Measurements from ENCODE around the gene MADCAM1.

MADCAM1 gene

GRCh38 chr19:512547-513365 lies 16.5 kb downstream of the MADCAM1 start:
- DNase-seq: no peak

GRCh38 chr19:513368-514165 lies 17.3 kb downstream of the MADCAM1 start:
- no peak for DNase-seq

GRCh38 chr19:514166-514663 lies 17.9 kb downstream of the MADCAM1 start:
- no peak for DNase-seq

- DNase-seq: no peak
Measured at GRCh38 chr19:517721-518597, 21.7 kb downstream of the MADCAM1 start.

- DNase-seq: no peak
Measured at GRCh38 chr19:518598-519231, 22.4 kb downstream of the MADCAM1 start.

GRCh38 chr19:519449-519865 lies 23.2 kb downstream of the MADCAM1 start:
- DNase-seq: no peak

GRCh38 chr19:522726-523125 lies 26.4 kb downstream of the MADCAM1 start:
- DNase-seq: no peak

- no peak for DNase-seq
Measured at GRCh38 chr19:524062-524674, 27.9 kb downstream of the MADCAM1 start.

- no peak for DNase-seq
Measured at GRCh38 chr19:525029-525428, 28.7 kb downstream of the MADCAM1 start.

- DNase-seq: no peak
Measured at GRCh38 chr19:525857-526419, 29.7 kb downstream of the MADCAM1 start.

GRCh38 chr19:530134-531008 lies 34.1 kb downstream of the MADCAM1 start:
- DNase-seq: no peak

- DNase-seq: peak; percentile 75
Measured at GRCh38 chr19:531009-531752, 34.9 kb downstream of the MADCAM1 start.

- no peak for DNase-seq
Measured at GRCh38 chr19:531753-532560, 35.7 kb downstream of the MADCAM1 start, which contains the start of gene CDC34. CDC34 (plus strand) TSS chr19:531760; CDS start chr19:531932, 172 bp downstream.

- DNase-seq: no peak
Measured at GRCh38 chr19:532561-533363, 36.5 kb downstream of the MADCAM1 start.

- DNase-seq: no peak
Measured at GRCh38 chr19:533364-534058, 37.2 kb downstream of the MADCAM1 start.

GRCh38 chr19:534088-534487 lies 37.8 kb downstream of the MADCAM1 start:
- no peak for DNase-seq

Measured in NK-92 treated with Interleukin-12 subunit alpha and Interleukin-12 subunit beta, amount 100 ng/mL, for 24 hours (cell line).